Kidney epithelial cell (primary cell): ENCODE measurements around the gene EDEM2. TPM values are rescaled to one million over a fixed set of nuclear protein-coding genes. Genes with fewer than 3 reads are reported as not detected.
A peak's percentile ranks its signal among the peaks of the same experiment; 100 is the strongest.
"Not testable (repeated sequence)": the region's sequence is repeated elsewhere in the genome, so short reads cannot be mapped to it uniquely, and the experiment has no call there.

Source experiments
- DNase-seq: peaks from one replicate; pipeline ENCODE4 v3.0.0-alpha.2; 2010; ENCODE audit warnings: low read depth
- H3K27me3 ChIP-seq: 2 replicates; pipeline ENCODE4 v1.6.0; 2011; ENCODE audit warnings: low read length; ENCODE audit not compliant: control insufficient read depth, insufficient read depth
- H3K36me3 ChIP-seq: 2 replicates; pipeline ENCODE4 v1.5.1; 2011; ENCODE audit warnings: low read length; ENCODE audit not compliant: control insufficient read depth, insufficient read depth
- H3K4me3 ChIP-seq: 2 replicates; pipeline ENCODE4 v1.5.1; 2011; ENCODE audit warnings: low read depth, mild to moderate bottlenecking, control low read depth, low read length
- CTCF ChIP-seq: IDR thresholded peaks from 2 replicates; pipeline ENCODE4 v1.5.1; 2011; ENCODE audit warnings: mild to moderate bottlenecking, moderate library complexity, low read length, control low read depth, inconsistent platforms; ENCODE audit not compliant: insufficient read depth, poor library complexity, severe bottlenecking
- total RNA-seq: library from RNA; depleted of rRNA; stranded (reverse); fragments of >200 nt; gene quantifications from 2 replicates; pipeline ENCODE4 v1.2.3, GENCODE V29; 2015

The EDEM2 gene
- total RNA-seq, 1 donor from 2014 or later, result 34.7 TPM

GRCh38 chr20:35171753-35172433 lies 24.8 kb upstream of the EDEM2 start, which contains the start of gene PROCR:
PROCR (plus strand) TSS chr20:35172072; CDS start chr20:35172155, 83 bp downstream.
- TF ChIP-seq CTCF, result no peak
- Histone ChIP-seq H3K27me3 (no peaks in the 10 kb centered on the region), H3K4me3 (peak within 1 kb of the TSS; percentile 38), H3K36me3 (no peaks in the 10 kb centered on the region)
- peak; percentile 93 for DNase-seq

GRCh38 chr20:35171438-35171752 lies 24.3 kb upstream of the EDEM2 start:
- Histone ChIP-seq H3K36me3 (no peaks in the 10 kb centered on the region), H3K4me3 (no peak overlapping the region), H3K27me3 (no peaks in the 10 kb centered on the region)
- TF ChIP-seq CTCF, result no peak
- no peak for DNase-seq

- H3K27me3 ChIP-seq, H3K36me3 ChIP-seq, DNase-seq, H3K4me3 ChIP-seq: not testable (repeated sequence)
Measured at GRCh38 chr20:35168701-35169409, 21.7 kb upstream of the EDEM2 start.

- Histone ChIP-seq H3K27me3 (no peaks in the 10 kb centered on the region), H3K36me3 (no peaks in the 10 kb centered on the region), H3K4me3 (no peak overlapping the region)
- no peak for DNase-seq
- no peak for TF ChIP-seq CTCF
Measured at GRCh38 chr20:35167787-35168186, 20.7 kb upstream of the EDEM2 start.

- DNase-seq, result no peak
- TF ChIP-seq CTCF, result no peak
- Histone ChIP-seq H3K4me3 (no peak overlapping the region), H3K36me3 (no peaks in the 10 kb centered on the region), H3K27me3 (no peaks in the 10 kb centered on the region)
Measured at GRCh38 chr20:35166242-35166830, 19.2 kb upstream of the EDEM2 start.
